GM18858 (cell line): Measurements from ENCODE around the gene PPIB.
"Not testable (repeated sequence)": the region's sequence is repeated elsewhere in the genome, so short reads cannot be mapped to it uniquely, and the experiment has no call there.

Source experiments
- ATAC-seq: cut with Tn5 transposase; IDR thresholded peaks from one replicate; pipeline ENCODE4 v1.9.1; 2021; ENCODE audit not compliant: unreplicated experiment

Gene PPIB

DNA sequence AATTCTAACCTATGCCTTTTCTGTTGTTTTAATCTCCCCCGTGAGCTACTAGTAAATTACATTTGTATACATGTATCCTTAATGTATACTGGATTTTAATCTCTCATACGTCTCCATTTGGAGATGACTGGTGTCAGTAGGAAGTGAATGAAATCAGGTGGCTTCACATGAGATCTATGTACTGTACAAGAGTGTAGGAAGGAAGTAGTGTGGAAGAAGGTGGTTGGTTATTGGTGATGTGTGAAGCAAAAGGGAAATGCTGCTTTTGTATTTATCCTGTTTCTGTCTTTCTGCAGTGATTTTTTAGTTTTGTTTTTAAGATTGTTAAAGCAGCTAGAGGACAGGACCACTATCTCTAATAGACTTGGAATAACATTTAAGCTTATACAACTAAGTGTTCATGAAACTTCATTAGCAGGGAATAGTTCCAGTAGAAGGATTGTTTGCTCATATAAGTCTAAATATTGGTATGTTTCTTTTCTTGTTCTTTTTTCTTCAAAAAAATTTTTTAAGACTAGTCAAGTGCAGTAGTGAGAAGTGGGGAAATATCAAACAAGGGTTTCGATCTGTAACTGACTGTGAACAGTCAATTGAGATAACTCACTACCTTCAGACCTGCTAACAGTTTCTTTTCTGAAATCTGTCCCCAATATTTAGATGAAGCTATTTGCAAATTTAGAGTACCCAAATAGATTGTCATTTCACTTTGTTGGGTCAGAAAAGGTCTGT is 51.7 kb downstream of the PPIB start:
- no peak for ATAC-seq

DNA sequence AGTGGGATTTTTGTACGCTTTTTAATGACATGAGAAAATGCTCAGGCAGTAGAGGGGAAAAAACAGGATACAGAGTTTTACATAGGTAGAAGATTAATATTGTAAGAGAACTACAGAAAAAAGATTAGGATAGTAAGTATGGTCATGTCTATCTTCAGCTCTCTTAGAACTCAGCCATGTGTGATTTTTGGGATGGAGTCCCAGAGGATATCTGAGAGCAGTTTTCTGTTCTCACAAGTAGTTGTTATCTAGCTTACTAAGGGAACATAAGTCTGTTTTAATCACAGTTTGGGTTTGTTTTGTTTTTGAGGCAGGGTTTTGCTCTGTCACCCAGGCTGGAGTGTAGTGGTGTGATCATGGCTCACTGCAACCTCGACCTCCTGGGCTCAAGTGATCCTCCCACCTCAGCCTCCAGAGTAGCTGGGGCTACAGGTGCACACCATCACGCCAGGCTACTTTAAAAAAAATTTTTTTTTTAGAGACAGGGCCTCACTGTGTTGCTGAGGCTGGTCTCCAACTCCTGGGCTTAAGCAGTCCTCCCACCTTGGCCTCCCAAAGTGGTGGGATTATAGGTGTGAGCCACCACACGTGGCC is 52.6 kb downstream of the PPIB start:
- not testable (repeated sequence) for ATAC-seq

DNA sequence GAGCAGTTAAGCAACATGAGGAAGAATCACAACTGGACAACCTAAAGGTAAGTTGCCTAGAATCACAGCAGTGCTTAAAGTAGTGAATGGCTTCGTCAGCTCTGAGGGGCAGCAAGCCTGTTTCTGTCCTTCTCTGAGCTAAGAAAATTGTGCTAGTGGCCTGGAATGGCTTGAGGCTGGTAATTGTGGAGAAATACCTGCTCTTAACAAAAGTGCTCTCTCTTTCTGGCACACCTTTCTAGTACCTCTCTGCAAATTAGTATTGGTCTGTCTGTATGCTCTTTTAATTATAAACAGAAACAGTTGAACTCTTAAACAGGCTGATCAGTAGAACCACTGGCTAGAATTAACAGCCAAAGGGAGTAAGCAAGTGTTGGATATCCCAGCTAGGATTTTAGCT is 55.5 kb downstream of the PPIB start:
- ATAC-seq: no peak
